Activated T-cell treated with anti-CD3 and anti-CD28 coated beads for 24 hours (primary cell): Measurements from ENCODE around the gene P2RX2.

ENCODE experiments used
- DNase-seq: peaks from one replicate; pipeline ENCODE4 v3.0.0-alpha.2; 2020; ENCODE audit warnings: low read depth

The P2RX2 gene

DNA sequence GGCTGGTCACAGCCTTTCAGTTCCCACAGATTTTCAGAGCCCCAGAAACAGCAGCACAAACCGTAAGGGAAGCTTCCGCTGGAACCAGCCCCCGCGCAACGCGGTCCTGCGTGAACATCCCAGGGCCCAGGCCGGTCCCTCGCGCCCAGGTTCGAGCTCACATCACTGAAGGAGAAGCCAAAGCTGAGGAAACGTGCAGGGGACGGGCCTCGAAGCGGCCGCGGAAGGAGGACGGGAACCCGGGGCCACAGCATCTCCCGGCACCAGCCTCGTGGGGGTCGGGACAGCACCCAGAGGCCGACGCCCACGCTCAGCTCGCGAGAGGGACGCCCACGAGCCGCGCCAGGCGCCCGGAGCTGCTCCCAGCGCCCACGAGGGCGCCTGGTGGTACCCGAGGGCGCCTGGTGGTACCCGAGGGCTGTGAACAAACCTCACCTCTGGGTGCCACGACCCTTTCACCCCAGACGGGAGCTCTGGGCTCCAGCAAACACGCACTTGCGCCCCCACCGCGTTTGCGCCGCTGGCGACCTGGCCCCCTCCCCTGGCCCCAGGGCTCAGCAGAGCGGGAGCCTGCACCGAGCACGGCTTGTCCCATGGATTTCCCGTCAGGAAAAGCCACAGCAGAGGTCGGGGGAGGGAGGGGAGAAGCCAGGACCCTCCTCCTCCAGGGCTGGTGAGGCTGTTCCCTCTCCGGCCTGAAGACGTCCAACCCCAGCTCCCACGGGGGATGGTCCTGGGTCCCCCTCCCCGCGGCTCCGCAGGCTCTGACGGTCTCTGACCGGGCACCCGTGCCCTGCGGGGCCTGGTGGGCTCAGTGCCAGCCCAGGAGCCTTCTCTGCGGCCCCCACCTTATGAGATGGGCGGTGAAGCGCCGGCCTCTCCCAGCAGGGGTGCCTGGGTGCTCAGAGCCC is 15.1 kb upstream of the P2RX2 start:
- no peak for DNase-seq

DNA sequence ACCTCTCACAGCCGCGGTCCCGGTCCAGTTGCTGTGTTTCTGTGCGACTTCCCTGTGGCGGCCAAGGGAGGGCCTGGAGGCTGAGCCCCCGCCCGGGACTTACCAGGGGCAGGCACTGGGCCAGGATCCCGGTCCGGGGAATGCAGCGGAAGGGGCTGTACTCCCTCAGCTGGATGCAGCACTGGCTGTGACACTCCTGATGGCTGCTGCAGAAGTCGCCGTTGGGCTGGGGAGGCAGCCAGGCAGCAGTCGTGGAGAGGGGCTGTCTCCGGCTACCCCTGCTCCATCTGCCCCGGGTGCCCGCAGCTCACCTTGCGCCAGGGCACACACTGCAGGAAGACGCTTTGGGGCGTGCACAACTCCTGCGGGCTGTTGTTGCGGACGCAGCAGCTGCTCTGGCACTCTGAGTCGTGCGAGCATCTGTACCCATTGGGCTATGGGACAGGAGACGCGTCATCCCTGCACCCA is 14.4 kb upstream of the P2RX2 start:
- DNase-seq = no peak

DNA sequence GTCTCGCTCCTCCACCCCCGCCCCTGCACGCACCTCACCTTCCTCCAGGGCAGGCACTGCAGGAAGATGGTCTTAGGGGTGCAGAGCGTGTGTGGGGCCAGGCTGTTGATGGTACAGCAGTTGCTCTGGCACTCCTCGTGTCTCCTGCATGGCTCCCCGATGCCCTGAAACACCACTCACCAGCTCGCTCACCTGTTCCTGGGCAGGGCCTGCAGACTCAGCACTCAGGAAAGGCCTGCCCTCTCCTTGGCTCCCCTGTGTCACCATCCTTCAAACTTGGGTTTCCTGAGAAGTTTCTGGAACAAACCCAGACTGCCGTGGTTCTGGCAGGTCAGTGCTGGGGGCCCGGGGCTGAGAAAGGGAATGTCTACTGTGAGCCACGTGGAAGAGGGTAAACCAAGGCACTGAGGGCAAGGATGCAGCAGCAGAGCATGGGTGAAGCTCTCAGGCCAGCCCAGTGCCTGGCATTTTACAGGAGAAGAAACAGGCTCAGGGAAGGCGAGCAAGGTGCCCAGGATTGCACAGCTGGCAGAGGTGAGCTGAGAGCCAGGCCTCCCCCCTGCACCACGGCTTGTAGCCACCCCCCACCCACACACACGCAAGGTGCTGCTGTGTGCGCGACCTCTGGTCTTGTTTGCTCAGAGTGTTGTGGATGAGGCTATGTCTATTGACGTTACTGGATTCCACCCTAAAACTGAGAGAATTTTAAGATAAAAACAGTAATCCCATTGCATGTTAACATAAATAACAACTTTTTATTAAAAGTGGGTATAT is 13.7 kb upstream of the P2RX2 start:
- no peak for DNase-seq

DNA sequence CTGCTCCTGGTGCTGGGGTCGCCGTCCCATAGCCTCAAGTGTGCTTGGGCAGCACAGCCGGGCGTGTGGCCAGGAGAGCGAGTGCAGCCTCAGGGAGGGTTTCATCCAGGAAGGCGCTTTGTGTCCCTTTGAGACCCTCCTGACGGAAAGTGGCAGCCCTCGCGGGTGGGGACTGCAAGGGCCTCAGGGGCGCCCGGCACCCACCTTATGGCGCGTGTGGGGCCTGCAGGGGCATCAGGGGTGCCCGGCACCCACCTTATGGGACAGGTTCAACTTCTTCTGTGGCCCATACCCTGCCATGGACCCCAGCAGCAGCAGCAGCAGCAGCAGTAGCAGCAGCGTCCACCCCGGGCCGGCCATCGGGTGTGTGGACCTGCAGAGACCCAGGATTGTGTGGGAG is 12.7 kb upstream of the P2RX2 start:
- DNase-seq = no peak

DNA sequence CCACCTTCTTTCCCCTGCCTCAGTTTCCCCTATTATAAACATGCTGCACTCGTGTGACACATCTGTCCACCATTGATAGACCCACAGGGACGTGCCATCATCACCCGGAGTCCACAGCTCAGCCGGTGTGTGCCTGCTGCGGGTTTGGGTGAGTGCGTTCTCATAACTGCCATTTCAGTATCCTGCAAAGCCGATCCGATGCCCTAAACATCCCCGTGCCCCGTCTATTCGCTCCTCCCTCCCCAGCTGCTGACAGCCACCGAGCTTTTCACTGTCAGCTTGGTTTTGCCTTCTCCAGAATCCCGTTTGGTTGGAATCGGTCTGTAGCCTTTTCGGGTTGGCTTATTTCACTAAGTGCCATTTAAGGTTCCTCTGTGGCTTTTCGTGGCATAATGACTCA is 12.1 kb upstream of the P2RX2 start:
- DNase-seq = no peak

DNA sequence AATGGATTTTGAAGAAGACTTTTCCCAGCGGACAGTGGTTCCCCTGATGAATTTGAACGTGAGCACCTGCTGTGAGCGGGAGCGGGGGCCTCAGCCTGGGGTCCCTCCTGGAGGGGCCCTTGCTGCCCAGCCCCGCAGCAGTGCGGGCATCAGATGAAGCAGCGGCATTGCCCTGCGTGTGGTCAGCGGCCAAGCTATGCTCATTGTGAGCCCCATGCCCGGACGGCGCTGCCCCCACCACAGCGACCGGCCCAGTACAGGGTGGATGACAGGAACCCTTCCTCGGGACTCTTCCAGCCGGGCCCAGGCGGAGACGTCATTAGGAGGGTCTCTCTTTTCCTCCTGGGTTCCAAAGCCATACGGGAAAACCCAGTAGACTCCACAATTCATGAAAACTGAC is 11.6 kb upstream of the P2RX2 start:
- DNase-seq = no peak

DNA sequence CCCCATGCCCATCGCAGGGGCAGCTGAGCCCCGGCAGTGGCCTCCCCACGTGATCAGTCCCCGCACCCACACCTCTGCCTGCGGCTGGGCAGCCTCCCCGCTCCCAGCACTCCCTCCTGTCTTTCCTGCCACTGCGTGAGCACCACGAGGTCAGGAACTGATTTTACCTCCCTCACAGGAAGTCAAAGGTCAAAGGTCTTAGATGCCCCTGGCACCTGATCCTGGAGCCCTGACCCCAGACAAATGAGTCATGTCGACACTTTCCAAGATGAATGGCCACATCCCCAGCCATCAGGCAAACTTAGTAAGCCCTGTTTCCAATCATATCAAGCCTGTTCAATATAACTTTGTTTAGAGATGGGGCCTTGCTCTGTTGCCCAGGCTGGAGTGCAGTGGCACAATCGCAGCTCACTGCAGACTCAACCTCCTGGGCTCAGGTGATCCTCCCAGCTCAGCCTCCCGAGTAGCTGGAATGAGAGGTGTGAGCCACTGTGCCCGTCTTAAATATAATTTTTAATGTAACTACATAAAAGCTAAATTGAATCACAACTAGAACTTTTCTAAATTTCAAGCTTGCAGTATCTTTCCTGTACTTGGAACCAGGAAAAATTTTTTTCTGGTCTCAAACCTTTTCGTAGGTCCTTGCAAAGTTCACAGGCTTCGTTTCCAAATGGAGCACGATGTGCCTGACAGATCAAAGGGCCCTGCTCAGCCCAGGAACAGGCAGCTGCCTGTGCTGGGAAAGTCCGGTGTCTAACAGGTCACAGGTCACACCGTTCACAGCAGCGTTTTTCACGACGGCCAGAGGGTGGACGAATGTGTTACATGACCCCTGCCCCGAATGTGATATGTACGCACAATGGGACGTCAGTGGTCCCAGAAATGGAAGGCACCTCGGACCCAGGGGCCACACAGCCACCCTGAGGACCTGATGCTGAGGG is 10.1 kb upstream of the P2RX2 start:
- DNase-seq = no peak

DNA sequence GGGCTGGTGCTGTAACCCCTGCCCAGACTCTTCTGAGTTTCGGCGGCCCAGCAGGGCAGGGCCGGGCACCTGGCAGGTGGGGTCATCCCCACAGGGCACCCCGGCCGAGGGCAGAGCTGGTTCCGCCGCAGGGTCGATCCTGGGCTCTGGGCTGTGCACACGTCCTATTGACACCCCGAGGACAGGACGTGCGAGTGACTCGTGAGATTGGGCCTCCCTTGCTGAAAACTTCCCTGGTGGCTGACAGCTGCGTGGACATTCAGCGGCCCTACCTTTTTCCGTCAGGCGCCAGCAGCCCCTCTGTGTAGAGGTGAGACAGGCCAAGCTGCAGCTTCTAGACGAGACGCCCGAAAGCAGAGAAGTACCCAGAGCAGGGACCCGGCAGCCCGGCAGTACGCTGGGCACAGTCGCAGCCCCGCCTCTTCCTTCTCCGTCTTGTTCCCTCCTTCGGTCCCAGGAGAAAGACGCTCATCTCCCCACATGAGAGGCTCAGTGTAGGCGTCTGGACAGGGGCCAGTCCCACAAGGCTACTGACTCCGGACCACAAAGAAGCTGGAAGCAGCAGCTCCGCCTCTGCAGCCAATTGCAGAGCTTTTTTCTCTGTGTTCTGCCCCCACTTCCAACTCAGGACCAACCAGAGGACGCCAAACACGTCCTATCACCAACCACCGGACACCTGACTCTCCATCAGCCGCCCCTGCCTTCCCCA is 8.4 kb upstream of the P2RX2 start, which contains the start of gene LRCOL1:
Gene LRCOL1, minus strand, starts transcription at position 532 of the 709 bp plus-strand sequence. CDS start 4,331 bp downstream, outside the sequence.
- no peak for DNase-seq

DNA sequence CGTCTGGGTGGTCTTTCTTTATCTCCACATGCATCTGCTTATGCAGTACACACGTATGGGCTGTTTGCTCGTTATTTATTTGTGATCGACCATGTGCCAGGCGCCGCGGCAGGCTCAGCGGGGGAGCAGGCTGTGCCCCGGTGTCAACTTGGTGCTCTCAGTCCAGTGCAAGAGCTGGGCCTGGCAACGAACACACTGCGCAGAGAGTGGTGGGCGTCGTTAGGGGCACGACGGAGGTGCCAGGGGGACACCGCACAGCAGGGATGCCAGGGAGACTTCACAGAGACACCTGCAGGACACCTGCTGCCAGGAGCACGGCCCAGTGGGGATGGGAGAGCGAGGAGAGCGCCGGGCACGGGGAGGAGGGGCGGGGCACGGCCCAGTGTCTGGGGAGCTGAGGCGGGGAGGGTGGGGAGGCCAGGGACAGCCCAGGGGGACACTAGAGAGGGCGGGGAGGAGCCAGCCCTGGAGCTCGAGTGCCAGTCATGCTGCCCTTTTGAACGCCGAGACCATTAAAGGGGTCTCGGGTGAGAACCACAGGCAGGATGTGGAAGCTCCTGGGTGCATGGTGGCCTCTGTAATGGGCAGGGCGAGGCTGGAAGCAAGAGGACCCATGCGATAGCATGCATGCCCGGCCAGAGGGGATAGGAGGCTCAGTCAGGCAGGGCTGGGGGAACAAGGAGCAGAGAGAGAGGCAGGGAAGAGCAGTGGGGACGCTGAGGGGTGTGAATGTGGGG is 7.5 kb upstream of the P2RX2 start:
- no peak for DNase-seq

DNA sequence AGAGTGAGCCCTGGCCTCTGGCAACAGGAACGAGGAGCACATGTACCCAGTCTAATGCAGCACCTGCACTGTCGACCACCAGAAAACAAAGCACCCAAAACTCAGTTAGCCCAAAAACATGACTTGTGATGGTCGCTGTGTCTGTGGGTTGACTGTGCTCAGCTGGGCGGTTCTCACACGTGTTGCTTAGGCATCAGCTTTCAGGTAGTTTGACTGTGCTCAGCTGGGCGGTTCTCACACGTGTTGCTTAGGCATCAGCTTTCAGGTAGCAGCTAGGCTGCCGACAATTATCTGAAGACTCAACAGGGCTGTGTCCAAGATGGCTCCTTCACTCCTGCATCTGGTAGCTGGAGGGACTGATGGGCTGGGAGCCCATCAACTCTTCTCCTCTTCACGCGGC is 7.0 kb upstream of the P2RX2 start:
- DNase-seq = no peak

DNA sequence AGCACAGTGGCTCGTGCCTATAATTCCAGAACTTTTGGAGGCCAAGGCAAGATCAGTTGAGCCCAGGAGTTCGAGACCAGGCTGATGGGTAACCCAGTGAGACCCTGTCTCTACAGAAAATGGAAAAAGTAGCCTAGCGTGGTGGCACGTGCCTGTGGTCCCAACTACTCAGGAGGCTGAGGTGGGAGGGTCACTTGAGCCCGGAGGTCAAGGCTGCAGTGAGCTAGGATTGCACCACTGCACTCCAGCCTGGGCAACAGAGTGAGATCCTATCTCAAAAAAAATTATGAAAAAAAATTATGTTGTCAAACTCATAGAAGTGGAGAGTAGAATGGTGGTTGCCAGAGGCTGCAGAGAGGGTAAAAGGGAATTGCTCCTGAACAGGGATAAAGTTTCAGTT is 4.5 kb upstream of the P2RX2 start:
- DNase-seq = no peak

DNA sequence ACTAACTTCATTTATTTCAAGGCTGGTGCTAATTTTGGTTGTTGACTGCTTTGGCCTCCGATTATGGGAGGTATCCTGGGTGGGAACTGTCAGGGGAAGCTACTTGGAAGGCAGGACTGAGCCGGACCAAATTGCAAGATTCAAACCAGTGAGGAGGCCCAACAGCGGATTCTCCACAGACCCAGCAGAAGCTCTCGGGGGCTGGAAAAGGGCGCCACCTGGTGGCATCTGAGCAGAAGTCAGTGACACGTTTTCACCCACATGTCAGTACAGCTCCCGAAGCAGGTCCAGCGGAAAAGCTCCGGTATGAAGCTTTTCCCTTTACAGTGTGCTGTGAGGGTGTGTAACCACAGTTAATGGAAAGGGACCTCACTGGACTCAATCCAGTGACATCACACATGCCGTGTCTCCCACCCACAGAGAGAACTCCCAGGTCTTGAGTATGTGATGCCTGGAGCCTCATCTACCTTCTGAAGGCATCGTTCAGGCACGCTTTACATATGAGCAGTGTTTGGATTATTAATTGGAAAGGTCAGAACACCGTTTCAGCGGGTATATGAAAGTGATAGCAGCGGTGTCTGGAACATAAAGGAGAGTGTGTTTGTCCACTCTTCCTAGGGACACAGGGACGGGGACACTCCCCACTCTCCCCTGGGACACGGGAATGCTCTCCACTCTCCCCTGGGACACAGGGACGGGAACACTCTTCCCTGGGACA is 3.6 kb upstream of the P2RX2 start:
- peak; percentile 72 for DNase-seq

DNA sequence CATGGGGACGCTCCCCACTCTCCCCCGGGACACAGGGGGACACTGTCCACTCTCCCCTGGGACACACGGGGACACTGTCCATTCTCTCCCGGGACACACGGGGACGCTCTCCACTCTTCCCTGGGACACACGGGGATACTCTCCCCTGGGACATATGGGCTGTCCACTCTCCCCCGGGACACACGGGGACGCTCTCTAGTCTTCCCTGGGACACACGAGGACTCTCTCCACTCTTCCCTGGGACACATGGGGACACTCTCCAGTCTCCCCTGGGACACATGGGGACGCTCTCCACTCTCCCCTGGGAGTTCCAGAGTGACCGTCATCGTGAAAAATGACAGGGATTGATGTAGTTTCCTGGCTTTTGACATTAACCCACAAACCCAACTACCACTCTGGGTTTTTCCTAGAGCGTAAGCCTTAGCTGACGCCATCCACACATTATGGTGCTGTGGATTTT is 3.0 kb upstream of the P2RX2 start:
- DNase-seq = no peak

DNA sequence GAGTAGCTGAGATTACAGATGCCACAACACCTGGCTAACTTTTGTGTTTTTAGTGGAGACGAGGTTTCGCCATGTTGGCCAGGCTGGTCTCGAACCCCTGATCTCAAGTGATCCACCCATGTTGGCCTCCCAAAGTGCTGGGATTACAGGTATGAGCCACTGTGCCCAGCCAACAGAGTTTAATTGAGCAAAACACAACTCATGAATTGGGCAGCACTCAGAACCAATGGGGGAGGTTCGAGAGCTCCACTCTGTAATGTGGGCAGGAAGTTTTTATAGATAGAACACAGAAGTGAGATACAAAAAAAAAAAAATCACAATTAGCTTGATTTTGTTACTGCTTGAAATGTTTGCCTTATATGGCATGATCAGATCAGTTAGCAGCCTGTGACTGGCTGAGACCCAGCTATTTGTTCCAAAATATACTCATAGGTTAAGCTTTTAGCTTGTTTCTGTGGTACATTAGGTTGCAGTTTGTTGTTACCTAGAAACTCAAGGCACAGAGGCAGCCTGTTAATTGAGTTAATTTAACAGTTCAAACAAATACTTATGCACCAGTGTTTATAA is 1.4 kb upstream of the P2RX2 start:
- DNase-seq = no peak

DNA sequence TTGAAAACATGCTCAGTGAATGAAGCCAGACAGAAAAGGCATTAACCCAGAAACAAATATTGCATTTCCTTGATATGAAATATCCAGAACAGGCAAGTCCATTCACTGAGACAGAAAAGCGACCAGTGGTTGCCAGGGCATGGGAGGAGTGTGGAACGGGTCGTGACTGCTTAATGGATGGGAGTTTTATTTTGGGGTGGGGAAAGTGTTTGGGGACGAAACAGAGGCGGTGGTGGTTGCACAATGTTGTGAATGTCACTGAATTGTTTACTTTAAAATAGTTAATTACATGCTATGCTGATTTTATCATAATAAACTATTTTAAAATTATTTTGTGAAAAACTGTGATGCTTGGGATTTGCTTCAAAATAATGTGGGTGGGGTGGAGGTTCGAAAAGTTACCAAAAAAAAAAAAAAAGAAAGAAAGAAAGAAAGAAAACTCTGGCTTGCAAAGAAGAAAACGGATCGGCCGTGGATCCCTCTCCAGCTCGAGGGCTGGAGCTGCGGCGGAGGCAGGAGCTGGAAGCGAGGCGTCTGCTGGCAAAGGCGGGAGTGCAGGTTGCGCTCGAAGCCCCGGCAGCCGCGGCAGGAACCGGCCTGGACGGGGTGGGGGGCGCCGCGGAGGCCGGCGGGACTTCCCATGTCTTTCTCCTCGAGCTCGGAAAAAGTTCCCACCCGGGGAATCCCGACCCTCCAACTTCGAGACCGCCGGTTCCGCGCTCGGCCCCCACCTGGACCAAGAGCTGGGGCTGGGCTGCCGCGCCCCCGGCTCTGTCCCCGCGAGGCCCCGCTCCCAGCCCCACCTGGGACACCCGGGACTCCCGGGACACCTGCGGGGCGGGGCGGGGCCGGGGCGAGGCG is 524 bp upstream of the P2RX2 start:
- DNase-seq = no peak

DNA sequence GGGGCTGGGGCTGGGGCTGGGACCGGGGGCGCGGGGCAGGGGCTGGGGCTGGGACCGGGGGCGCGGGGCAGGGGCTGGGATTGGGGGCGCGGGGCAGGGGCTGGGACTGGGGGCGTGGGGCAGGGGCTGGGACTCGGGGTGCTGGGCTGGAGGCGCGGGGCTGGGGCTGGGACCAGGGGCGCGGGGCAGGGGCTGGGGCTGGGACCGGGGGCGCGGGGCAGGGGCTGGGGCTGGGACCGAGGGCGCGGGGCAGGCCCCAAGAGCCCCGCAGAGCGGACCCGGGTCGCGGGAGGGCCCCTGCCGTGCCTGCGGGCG is 452 bp downstream of the P2RX2 start:
- DNase-seq = no peak

DNA sequence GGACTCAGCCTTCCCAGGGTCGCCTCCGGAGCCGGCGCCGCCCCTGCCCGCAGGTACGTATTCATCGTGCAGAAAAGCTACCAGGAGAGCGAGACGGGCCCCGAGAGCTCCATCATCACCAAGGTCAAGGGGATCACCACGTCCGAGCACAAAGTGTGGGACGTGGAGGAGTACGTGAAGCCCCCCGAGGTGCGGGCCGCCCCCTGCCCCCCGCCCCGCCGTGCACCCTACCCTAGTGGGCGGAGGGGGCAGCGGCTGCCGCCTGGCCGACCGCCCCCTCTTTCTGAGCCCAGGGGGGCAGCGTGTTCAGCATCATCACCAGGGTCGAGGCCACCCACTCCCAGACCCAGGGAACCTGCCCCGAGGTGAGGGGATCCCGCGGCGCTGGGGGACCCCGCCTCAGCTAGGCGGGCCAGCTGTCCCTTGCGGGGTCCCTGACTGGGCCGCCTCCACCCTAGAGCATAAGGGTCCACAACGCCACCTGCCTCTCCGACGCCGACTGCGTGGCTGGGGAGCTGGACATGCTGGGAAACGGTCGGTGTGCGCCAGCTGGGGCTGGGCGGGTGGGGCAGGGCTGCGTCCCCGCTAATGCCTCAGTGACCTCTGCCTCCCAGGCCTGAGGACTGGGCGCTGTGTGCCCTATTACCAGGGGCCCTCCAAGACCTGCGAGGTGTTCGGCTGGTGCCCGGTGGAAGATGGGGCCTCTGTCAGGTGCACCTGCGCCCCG is 973 bp downstream of the P2RX2 start:
- no peak for DNase-seq
